ENCODE data around the gene XPNPEP3.

DNA sequence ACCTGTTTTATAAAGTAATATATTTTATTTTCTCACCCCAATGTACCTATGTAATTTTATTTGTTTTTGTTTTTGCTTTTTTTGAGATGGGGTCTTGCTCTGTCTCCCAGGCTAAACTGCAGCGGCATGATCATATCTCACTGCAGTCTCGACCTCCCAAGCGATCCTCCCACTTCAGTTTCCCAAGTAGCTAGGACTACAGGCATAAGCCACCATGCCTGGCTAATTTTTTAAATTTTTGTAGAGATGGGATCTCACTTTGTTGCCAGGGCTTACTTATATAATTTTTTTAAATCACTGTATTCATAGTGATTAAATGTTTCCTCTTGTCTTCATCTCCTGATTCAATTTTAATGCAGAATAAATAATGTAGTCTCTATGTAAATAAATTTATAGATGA lies 18.2 kb downstream of the XPNPEP3 start:
- TF ChIP-seq, protein P1, sequence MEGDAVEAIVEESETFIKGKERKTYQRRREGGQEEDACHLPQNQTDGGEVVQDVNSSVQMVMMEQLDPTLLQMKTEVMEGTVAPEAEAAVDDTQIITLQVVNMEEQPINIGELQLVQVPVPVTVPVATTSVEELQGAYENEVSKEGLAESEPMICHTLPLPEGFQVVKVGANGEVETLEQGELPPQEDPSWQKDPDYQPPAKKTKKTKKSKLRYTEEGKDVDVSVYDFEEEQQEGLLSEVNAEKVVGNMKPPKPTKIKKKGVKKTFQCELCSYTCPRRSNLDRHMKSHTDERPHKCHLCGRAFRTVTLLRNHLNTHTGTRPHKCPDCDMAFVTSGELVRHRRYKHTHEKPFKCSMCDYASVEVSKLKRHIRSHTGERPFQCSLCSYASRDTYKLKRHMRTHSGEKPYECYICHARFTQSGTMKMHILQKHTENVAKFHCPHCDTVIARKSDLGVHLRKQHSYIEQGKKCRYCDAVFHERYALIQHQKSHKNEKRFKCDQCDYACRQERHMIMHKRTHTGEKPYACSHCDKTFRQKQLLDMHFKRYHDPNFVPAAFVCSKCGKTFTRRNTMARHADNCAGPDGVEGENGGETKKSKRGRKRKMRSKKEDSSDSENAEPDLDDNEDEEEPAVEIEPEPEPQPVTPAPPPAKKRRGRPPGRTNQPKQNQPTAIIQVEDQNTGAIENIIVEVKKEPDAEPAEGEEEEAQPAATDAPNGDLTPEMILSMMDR (IDR thresholded peaks at IDR 0.05; ENCODE audit: low read depth, low read length) = no peak
- no peak for TF ChIP-seq MYC (IDR thresholded peaks at IDR 0.05; ENCODE audit: low read depth, low read length)
- TF ChIP-seq POLR2A (IDR thresholded peaks at IDR 0.05; ENCODE audit: extremely low read depth, insufficient read length) = no peak

All from NB4 (cell line).